ENCODE measurements around the gene AXIN2.

DNA sequence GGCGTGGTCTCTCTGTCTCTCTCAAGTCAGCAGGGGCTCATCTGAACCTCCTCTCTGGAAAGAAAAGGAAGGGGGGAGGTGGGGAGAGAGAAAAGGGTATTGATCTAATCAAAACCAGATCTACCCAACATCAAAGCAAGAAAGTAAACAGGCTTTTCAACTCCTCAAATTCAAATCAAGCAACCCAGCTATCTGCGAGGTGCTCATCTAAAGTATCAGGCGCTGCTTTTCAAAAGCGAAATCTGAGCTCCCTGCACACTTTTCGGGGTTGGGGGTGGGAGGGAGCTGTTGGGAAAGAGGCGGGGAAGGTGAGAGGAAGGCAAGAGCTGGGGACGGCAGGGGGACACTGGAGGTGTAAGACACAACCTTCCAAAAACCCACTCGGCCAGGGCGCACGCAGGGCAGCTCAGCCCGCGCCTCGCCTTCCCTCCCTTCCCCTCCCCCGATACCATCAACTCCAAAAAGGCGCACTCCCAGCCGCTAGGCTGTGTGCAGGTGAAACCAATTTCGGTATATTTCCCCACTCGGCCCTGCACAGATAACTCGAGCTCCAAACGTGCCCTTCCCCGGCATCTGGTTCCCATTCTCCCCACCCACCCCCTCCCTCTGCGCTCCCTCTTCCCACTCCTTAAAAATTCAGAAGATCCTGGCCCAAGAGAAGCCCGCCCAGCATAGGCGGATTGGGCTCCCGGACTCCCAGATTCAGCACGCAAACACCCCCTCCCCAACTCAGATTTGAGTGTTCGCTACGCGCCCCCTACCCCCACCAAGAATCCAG lies 2.6 kb downstream of the AXIN2 start:
- TF ChIP-seq, protein P1, sequence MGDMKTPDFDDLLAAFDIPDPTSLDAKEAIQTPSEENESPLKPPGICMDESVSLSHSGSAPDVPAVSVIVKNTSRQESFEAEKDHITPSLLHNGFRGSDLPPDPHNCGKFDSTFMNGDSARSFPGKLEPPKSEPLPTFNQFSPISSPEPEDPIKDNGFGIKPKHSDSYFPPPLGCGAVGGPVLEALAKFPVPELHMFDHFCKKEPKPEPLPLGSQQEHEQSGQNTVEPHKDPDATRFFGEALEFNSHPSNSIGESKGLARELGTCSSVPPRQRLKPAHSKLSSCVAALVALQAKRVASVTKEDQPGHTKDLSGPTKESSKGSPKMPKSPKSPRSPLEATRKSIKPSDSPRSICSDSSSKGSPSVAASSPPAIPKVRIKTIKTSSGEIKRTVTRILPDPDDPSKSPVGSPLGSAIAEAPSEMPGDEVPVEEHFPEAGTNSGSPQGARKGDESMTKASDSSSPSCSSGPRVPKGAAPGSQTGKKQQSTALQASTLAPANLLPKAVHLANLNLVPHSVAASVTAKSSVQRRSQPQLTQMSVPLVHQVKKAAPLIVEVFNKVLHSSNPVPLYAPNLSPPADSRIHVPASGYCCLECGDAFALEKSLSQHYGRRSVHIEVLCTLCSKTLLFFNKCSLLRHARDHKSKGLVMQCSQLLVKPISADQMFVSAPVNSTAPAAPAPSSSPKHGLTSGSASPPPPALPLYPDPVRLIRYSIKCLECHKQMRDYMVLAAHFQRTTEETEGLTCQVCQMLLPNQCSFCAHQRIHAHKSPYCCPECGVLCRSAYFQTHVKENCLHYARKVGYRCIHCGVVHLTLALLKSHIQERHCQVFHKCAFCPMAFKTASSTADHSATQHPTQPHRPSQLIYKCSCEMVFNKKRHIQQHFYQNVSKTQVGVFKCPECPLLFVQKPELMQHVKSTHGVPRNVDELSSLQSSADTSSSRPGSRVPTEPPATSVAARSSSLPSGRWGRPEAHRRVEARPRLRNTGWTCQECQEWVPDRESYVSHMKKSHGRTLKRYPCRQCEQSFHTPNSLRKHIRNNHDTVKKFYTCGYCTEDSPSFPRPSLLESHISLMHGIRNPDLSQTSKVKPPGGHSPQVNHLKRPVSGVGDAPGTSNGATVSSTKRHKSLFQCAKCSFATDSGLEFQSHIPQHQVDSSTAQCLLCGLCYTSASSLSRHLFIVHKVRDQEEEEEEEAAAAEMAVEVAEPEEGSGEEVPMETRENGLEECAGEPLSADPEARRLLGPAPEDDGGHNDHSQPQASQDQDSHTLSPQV (IDR thresholded peaks at IDR 0.05): no peak
- TF ChIP-seq EZH2 (IDR thresholded peaks at IDR 0.05; ENCODE audit: borderline replicate concordance, control insufficient read depth, low read depth, low read length) (no peak), SRF (IDR thresholded peaks at IDR 0.05; ENCODE audit: low read depth in 2 of 2, low read length in 2 of 2) (no peak), ZNF24 (IDR thresholded peaks at IDR 0.05) (no peak)
- TF ChIP-seq, protein P2, sequence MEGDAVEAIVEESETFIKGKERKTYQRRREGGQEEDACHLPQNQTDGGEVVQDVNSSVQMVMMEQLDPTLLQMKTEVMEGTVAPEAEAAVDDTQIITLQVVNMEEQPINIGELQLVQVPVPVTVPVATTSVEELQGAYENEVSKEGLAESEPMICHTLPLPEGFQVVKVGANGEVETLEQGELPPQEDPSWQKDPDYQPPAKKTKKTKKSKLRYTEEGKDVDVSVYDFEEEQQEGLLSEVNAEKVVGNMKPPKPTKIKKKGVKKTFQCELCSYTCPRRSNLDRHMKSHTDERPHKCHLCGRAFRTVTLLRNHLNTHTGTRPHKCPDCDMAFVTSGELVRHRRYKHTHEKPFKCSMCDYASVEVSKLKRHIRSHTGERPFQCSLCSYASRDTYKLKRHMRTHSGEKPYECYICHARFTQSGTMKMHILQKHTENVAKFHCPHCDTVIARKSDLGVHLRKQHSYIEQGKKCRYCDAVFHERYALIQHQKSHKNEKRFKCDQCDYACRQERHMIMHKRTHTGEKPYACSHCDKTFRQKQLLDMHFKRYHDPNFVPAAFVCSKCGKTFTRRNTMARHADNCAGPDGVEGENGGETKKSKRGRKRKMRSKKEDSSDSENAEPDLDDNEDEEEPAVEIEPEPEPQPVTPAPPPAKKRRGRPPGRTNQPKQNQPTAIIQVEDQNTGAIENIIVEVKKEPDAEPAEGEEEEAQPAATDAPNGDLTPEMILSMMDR (IDR thresholded peaks at IDR 0.05 in 2 of 3, conservative IDR thresholded peaks at IDR 0.05 in 1 of 3; ENCODE audit: control insufficient read depth in 2 of 3, extremely low read depth in 1 of 3, insufficient read depth in 1 of 3, low read depth in 3 of 3, low read length in 3 of 3): no peak
